CD1c-positive myeloid dendritic cell (primary cell): Measurements from ENCODE around the gene FTCD.

Experiments used
- DNase-seq: peaks from one replicate; pipeline ENCODE4 v3.0.0-alpha.2; 2016; ENCODE audit errors: extremely low spot score

FTCD gene

GRCh38 chr21:46093668-46094400 lies 61.5 kb downstream of the FTCD start:
- DNase-seq: no peak

GRCh38 chr21:46092811-46093667 lies 62.3 kb downstream of the FTCD start:
- no peak for DNase-seq

GRCh38 chr21:46092026-46092764 lies 63.2 kb downstream of the FTCD start:
- DNase-seq: no peak

- no peak for DNase-seq
Measured at GRCh38 chr21:46091631-46092025, 63.8 kb downstream of the FTCD start.

GRCh38 chr21:46091118-46091517 lies 64.3 kb downstream of the FTCD start:
- no peak for DNase-seq

GRCh38 chr21:46089285-46089684 lies 66.1 kb downstream of the FTCD start:
- DNase-seq: no peak

GRCh38 chr21:46088189-46088588 lies 67.2 kb downstream of the FTCD start:
- no peak for DNase-seq

GRCh38 chr21:46087641-46088040 lies 67.7 kb downstream of the FTCD start:
- DNase-seq: no peak
